Measurements from ENCODE around the gene CHST11. TPM values are rescaled to one million over a fixed set of nuclear protein-coding genes. Genes with fewer than 3 reads are reported as not detected.

The CHST11 gene
- total and polyA plus RNA-seq, 10 of the 15 experiments (the other 5 are each of a cell fraction or from before 2014, with no cell fraction given) = 1.9 to 38.1 (median 17.2) TPM

- DNase-seq (ENCODE audit: low read depth, low spot score) (no peak), FAIRE-seq (no peak), ATAC-seq (no peak)
- in situ Hi-C loops (cut with MboI) = no loop called here
- no TSS peak for BruUV-seq (replicated peaks)
- Histone ChIP-seq H3K27me3 (replicated peaks in 1 of 2; ENCODE audit: control insufficient read depth in 2 of 2, insufficient read depth in 2 of 2, low read length in 1 of 2) (no peaks in the 10 kb centered on the region), H2AFZ (ENCODE audit: control insufficient read depth, low read depth, low read length) (no peak overlapping the region), H3K79me2 (ENCODE audit: control insufficient read depth, insufficient read depth, low read length) (peaks cover 80% of the 10 kb centered on the region), H3K9me3 (replicated peaks; ENCODE audit: control insufficient read depth, insufficient read depth, low read length) (no peaks in the 10 kb centered on the region; the same call in 2 of the 3 replicates), H3K36me3 (ENCODE audit: control insufficient read depth in 2 of 2, insufficient read depth in 2 of 2, low read length in 1 of 2) (peaks cover 0 to 12% of the 10 kb centered on the region in 2 experiments; a peak in 2 of 4 replicates), H3K27ac (ENCODE audit: control insufficient read depth, insufficient read depth) (no peak overlapping the region), H3K9ac (ENCODE audit: control insufficient read depth, insufficient read depth, low read length) (no peak overlapping the region), H3K4me3 (no peak overlapping the region), H3K4me2 (ENCODE audit: control insufficient read depth, insufficient read depth) (no peak overlapping the region), H4K20me1 (ENCODE audit: control insufficient read depth, insufficient read depth) (no peaks in the 10 kb centered on the region), H3K4me1 (ENCODE audit: control insufficient read depth, insufficient read depth, low read length) (peaks cover 34% of the 10 kb centered on the region)
- ChIA-PET RAD21 (ENCODE audit: unreplicated experiment) (no interaction called here), SMC1A (ENCODE audit: uncharacterized antibody, unreplicated experiment) (interaction anchor here (1.1 to 1.6 kb wide), 3 partner anchors 10 to 25 kb away, joined by 3 to 4 read pairs (median 3); no protein-coding TSS in a partner anchor), CTCF (no interaction called here), POLR2A (no interaction called here)
- TF ChIP-seq ZZZ3 (IDR thresholded peaks at IDR 0.05; ENCODE audit: control insufficient read depth, insufficient read length, low read depth) (no peak), TAF1 (IDR thresholded peaks at IDR 0.05; ENCODE audit: borderline replicate concordance, low read depth, low read length) (no peak)
- intact Hi-C loops (cut with micrococcal nuclease; ENCODE audit: unreplicated experiment) = no loop called here
- 92% methylated on average over 2 of the region's 2 CpGs for WGBS (ENCODE audit: insufficient coverage, insufficient replicate concordance, low lambda C conversion rate, missing lambda C conversion rate)
Measured at GRCh38 chr12:104484079-104484478, 27.3 kb downstream of the CHST11 start.

- RAD21 ChIA-PET (ENCODE audit: unreplicated experiment) = interaction anchor here (1.1 to 1.4 kb wide), 5 partner anchors 8 to 86 kb away, joined by 3 to 9 read pairs (median 4); no protein-coding TSS in a partner anchor
- Histone ChIP-seq H3K79me2 (ENCODE audit: control insufficient read depth, insufficient read depth, low read length) (peaks cover 71% of the 10 kb centered on the region), H3K4me3 (no peak overlapping the region), H2AFZ (ENCODE audit: control insufficient read depth, low read depth, low read length) (peak overlapping the region; percentile 10), H3K27me3 (replicated peaks in 1 of 2; ENCODE audit: control insufficient read depth in 2 of 2, insufficient read depth in 2 of 2, low read length in 1 of 2) (no peaks in the 10 kb centered on the region), H3K27ac (ENCODE audit: control insufficient read depth, insufficient read depth) (peak overlapping the region; percentile 52), H3K9ac (ENCODE audit: control insufficient read depth, insufficient read depth, low read length) (peak overlapping the region; percentile 22; the same call in 1 of the 2 replicates), H3K36me3 (ENCODE audit: control insufficient read depth in 2 of 2, insufficient read depth in 2 of 2, low read length in 1 of 2) (peaks cover 0 to 11% of the 10 kb centered on the region in 2 experiments; a peak in 2 of 4 replicates), H3K4me1 (ENCODE audit: control insufficient read depth, insufficient read depth, low read length) (peaks cover 35% of the 10 kb centered on the region), H3K9me3 (replicated peaks; ENCODE audit: control insufficient read depth, insufficient read depth, low read length) (no peaks in the 10 kb centered on the region; the same call in 2 of the 3 replicates), H4K20me1 (ENCODE audit: control insufficient read depth, insufficient read depth) (no peaks in the 10 kb centered on the region), H3K4me2 (ENCODE audit: control insufficient read depth, insufficient read depth) (peak overlapping the region; percentile 77)
- no TSS peak for BruUV-seq (replicated peaks)
- ATAC-seq (peak; percentile 65), FAIRE-seq (no peak), DNase-seq (ENCODE audit: low read depth, low spot score) (no peak)
- intact Hi-C loops (cut with micrococcal nuclease; ENCODE audit: unreplicated experiment) = no loop called here
- in situ Hi-C loops (cut with MboI) = no loop called here
- POLR2A ChIA-PET = interaction anchor here (1.1 to 1.8 kb wide), 3 partner anchors 8 to 18 kb away, joined by 6 to 7 read pairs (median 6); no protein-coding TSS in a partner anchor
- 61% methylated on average over 13 of the region's 13 CpGs for WGBS (ENCODE audit: insufficient coverage, insufficient replicate concordance, low lambda C conversion rate, missing lambda C conversion rate)
- SMC1A ChIA-PET (ENCODE audit: uncharacterized antibody, unreplicated experiment) = interaction anchor here (0.6 to 3.2 kb wide), 7 partner anchors 7 to 116 kb away, joined by 3 to 41 read pairs (median 6); no protein-coding TSS in a partner anchor
- CTCF ChIA-PET = interaction anchor here (2.5 kb wide), 1 partner anchor 104 kb away, joined by 14 read pairs; no protein-coding TSS in a partner anchor
- TF ChIP-seq CREB1 (IDR thresholded peaks at IDR 0.05; ENCODE audit: low read depth) (no peak), FOS (IDR thresholded peaks at IDR 0.05; ENCODE audit: borderline replicate concordance, extremely low read depth, insufficient read length) (no peak), POU2F2 (IDR thresholded peaks at IDR 0.05; ENCODE audit: borderline replicate concordance, low read depth, low read length) (0 out of 3 replicates have a peak, but pooled peaks have one; percentile 11), POLR2AphosphoS5 (IDR thresholded peaks at IDR 0.05; ENCODE audit: low read length) (no peak), RCOR1 (conservative IDR thresholded peaks at IDR 0.05; ENCODE audit: low read depth, low read length) (no peak), RUNX3 (IDR thresholded peaks at IDR 0.05; ENCODE audit: low read length) (peak; percentile 59), TCF3 (IDR thresholded peaks at IDR 0.05; ENCODE audit: borderline replicate concordance, insufficient read depth, low read depth, low read length) (0 out of 2 replicates have a peak, but pooled peaks have one; percentile 24), HDAC2 (IDR thresholded peaks at IDR 0.05) (no peak), NFYB (IDR thresholded peaks at IDR 0.05; ENCODE audit: insufficient read depth, low read depth, low read length) (0 out of 2 replicates have a peak, but pooled peaks have one; percentile 8), EED (IDR thresholded peaks at IDR 0.05; ENCODE audit: low read depth) (peak; percentile 61), RAD51 (IDR thresholded peaks at IDR 0.05) (no peak), SPI1 (IDR thresholded peaks at IDR 0.05; ENCODE audit: borderline replicate concordance, insufficient read depth, low read depth, low read length) (no peak), SMAD1 (IDR thresholded peaks at IDR 0.05; ENCODE audit: low read depth, partially characterized antibody) (no peak)
Measured at GRCh38 chr12:104485651-104486362, 29.1 kb downstream of the CHST11 start.
